CD4-positive, alpha-beta T cell (primary cell): ENCODE results near the gene PRKG1. TPM values are rescaled to one million over a fixed set of nuclear protein-coding genes. Genes with fewer than 3 reads are reported as not detected.

Source experiments
- ATAC-seq: fragments of 200-7000 bp; cut with Tn5 transposase; one replicate; pipeline ENCODE4 v1.10.0; 2022; ENCODE audit warnings: mild to moderate bottlenecking; ENCODE audit not compliant: poor library complexity
- CTCF ChIA-PET: fragments of 350-600 bp; sonication (Branson Sonifier 250); formaldehyde crosslinking; loops from one replicate; lab custom pipeline; 2021; ENCODE audit warnings: antibody characterized with exemption, inconsistent platforms; lab: Charles Lee
- POLR2A ChIA-PET: fragments of 350-600 bp; sonication (Branson Sonifier 250); formaldehyde crosslinking; loops from one replicate; lab custom pipeline; 2021; ENCODE audit warnings: antibody characterized with exemption, inconsistent platforms; lab: Charles Lee
- DNase-seq, 14 experiments: peaks; one replicate each; pipeline ENCODE4 v3.0.0-alpha.2; 2013 to 2020; ENCODE audit warnings: mixed read lengths in 2 of 14
- H3K27ac ChIP-seq, 2 donors: one replicate each; pipeline versions ENCODE4 v1.5.1 to v1.7.0; 2013; ENCODE audit warnings: low read length in 2 of 2, low read depth in 1 of 2, mild to moderate bottlenecking in 1 of 2
- H3K27me3 ChIP-seq, 2 experiments: 1 replicate in 1 of 2; 2 replicates in 1 of 2; pipeline versions ENCODE4 v1.6.1 to v1.7.0; 2013; ENCODE audit warnings: low read length in 2 of 2, control low read depth in 1 of 2, mild to moderate bottlenecking in 1 of 2, moderate library complexity in 1 of 2; ENCODE audit not compliant: insufficient read depth in 2 of 2, control insufficient read depth in 1 of 2
- H3K36me3 ChIP-seq: one replicate; pipeline ENCODE4 v1.6.1; 2013; ENCODE audit warnings: low read length, control low read depth; ENCODE audit not compliant: insufficient read depth
- H3K4me1 ChIP-seq: one replicate; pipeline ENCODE4 v1.6.1; 2013; ENCODE audit warnings: low read length, control low read depth; ENCODE audit not compliant: insufficient read depth
- H3K4me3 ChIP-seq: one replicate; pipeline ENCODE4 v1.5.1; 2013; ENCODE audit warnings: mild to moderate bottlenecking, low read length, moderate library complexity
- H3K9me3 ChIP-seq, 2 experiments: 1 replicate in 1 of 2; 2 replicates in 1 of 2; pipeline versions ENCODE4 v1.6.1 to v1.7.0; 2013; ENCODE audit warnings: low read length in 2 of 2, mild to moderate bottlenecking in 2 of 2, control low read depth in 1 of 2, moderate library complexity in 1 of 2; ENCODE audit not compliant: control insufficient read depth in 1 of 2, insufficient read depth in 1 of 2
- H3K27ac Mint-ChIP-seq: one replicate; pipeline ENCODE4 v1.8.0; 2020; ENCODE audit warnings: mixed read lengths
- H3K27me3 Mint-ChIP-seq: one replicate; pipeline ENCODE4 v1.8.0; 2021; ENCODE audit warnings: mixed read lengths
- H3K36me3 Mint-ChIP-seq: one replicate; pipeline ENCODE4 v1.8.0; 2021; ENCODE audit warnings: low read depth, mixed read lengths
- H3K4me1 Mint-ChIP-seq: one replicate; pipeline ENCODE4 v1.8.0; 2021; ENCODE audit warnings: low read depth, mixed read lengths
- H3K4me3 Mint-ChIP-seq: one replicate; pipeline ENCODE4 v1.8.0; 2020; ENCODE audit warnings: mild to moderate bottlenecking, mixed read lengths
- H3K9me3 Mint-ChIP-seq: one replicate; pipeline ENCODE4 v1.8.0; 2020; ENCODE audit warnings: mixed read lengths
- CTCF ChIP-seq: fragments of 200-600 bp; IDR thresholded peaks from one replicate; pipeline ENCODE4 v1.8.0; 2022; ENCODE audit warnings: antibody characterized with exemption, mild to moderate bottlenecking
- intact Hi-C, 2 experiments: fragments of 100-400 bp; cut with DNase I in 1 of 2; cut with micrococcal nuclease in 1 of 2; formaldehyde crosslinking; loops; one replicate each; pipeline versions ENCODE4 v1.15.1 to v1.9.0; 2023 to 2025; cut with DNase I, micrococcal nuclease
- total RNA-seq, 174 experiments: library from RNA in 2 of 174; stranded (reverse) in 2 of 174; gene quantifications; one replicate each; pipeline ENCODE4 v1.2.3 and lab custom pipeline; 2021 to 2026

PRKG1 gene
- total RNA-seq, 2 experiments from 2014 or later = 0.31 TPM; not detected in 1

- H3K36me3 ChIP-seq = no peaks in the 10 kb centered on the region
- no peaks in the 10 kb centered on the region for H3K27me3 ChIP-seq
- Mint-ChIP-seq H3K27ac (no peak overlapping the region), H3K4me1 (no peaks in the 10 kb centered on the region), H3K4me3 (no peak overlapping the region), H3K27me3 (no peaks in the 10 kb centered on the region), H3K9me3 (no peaks in the 10 kb centered on the region), H3K36me3 (no peaks in the 10 kb centered on the region)
- CTCF ChIA-PET = no interaction called here
- H3K4me3 ChIP-seq = no peak overlapping the region
- no peak for DNase-seq
- POLR2A ChIA-PET = no interaction called here
- H3K4me1 ChIP-seq = no peaks in the 10 kb centered on the region
- TF ChIP-seq CTCF = no peak
- peaks cover 0 to 3% of the 10 kb centered on the region in 2 experiments for H3K9me3 ChIP-seq
- no peak overlapping the region for H3K27ac ChIP-seq
- intact Hi-C loops = no loop called here
- no peak for ATAC-seq
Measured at GRCh38 chr10:52074505-52075026, 1000.3 kb downstream of the PRKG1 start.

- Mint-ChIP-seq H3K9me3 (no peaks in the 10 kb centered on the region), H3K4me3 (no peak overlapping the region), H3K36me3 (no peaks in the 10 kb centered on the region), H3K4me1 (no peaks in the 10 kb centered on the region), H3K27me3 (no peaks in the 10 kb centered on the region), H3K27ac (no peak overlapping the region)
- H3K4me1 ChIP-seq = no peaks in the 10 kb centered on the region
- H3K27me3 ChIP-seq = no peaks in the 10 kb centered on the region
- no peak overlapping the region for H3K4me3 ChIP-seq
- no peak for ATAC-seq
- CTCF ChIA-PET = no interaction called here
- no peak for DNase-seq
- no peak for TF ChIP-seq CTCF
- no peaks in the 10 kb centered on the region for H3K36me3 ChIP-seq
- H3K27ac ChIP-seq = no peak overlapping the region
- POLR2A ChIA-PET = no interaction called here
- intact Hi-C loops = no loop called here
- H3K9me3 ChIP-seq = peaks cover 0 to 3% of the 10 kb centered on the region in 2 experiments
Measured at GRCh38 chr10:52077814-52078213, 1003.5 kb downstream of the PRKG1 start.

- intact Hi-C loops = no loop called here
- TF ChIP-seq CTCF = no peak
- H3K36me3 Mint-ChIP-seq = no peaks in the 10 kb centered on the region
- DNase-seq (no peak), ATAC-seq (no peak)
- ChIA-PET CTCF (no interaction called here), POLR2A (no interaction called here)
- H3K36me3 ChIP-seq = no peaks in the 10 kb centered on the region
- no peaks in the 10 kb centered on the region for H3K4me1 Mint-ChIP-seq
- H3K27me3 Mint-ChIP-seq = no peaks in the 10 kb centered on the region
- no peaks in the 10 kb centered on the region for H3K9me3 Mint-ChIP-seq
- H3K27ac ChIP-seq = no peak overlapping the region
- H3K27me3 ChIP-seq = no peaks in the 10 kb centered on the region
- H3K4me1 ChIP-seq = no peaks in the 10 kb centered on the region
- H3K27ac Mint-ChIP-seq = no peak overlapping the region
- H3K4me3 Mint-ChIP-seq = no peak overlapping the region
- no peak overlapping the region for H3K4me3 ChIP-seq
- peaks cover 0 to 3% of the 10 kb centered on the region in 2 experiments for H3K9me3 ChIP-seq
Measured at GRCh38 chr10:52078397-52078937, 1004.2 kb downstream of the PRKG1 start.
